Type B pancreatic cell (in vitro differentiated cells): ENCODE measurements around the gene PTGIS. TPM values are rescaled to one million over a fixed set of nuclear protein-coding genes. Genes with fewer than 3 reads are reported as not detected.

Experiments
- DNase-seq: peaks from one replicate; pipeline ENCODE4 v3.0.0; 2021; ENCODE audit warnings: mixed read lengths; ENCODE audit not compliant: unreplicated experiment; ENCODE audit errors: extremely low spot score
- H3K27ac Mint-ChIP-seq: 2 replicates; pipeline ENCODE4 v1.8.0; 2021; ENCODE audit warnings: mild to moderate bottlenecking, mixed read lengths
- H3K27me3 Mint-ChIP-seq: 2 replicates; pipeline ENCODE4 v1.8.0; 2021; ENCODE audit warnings: mixed read lengths
- H3K36me3 Mint-ChIP-seq: 2 replicates; pipeline ENCODE4 v1.8.0; 2021; ENCODE audit warnings: mixed read lengths
- H3K4me1 Mint-ChIP-seq: one replicate; pipeline ENCODE4 v1.8.0; 2021; ENCODE audit warnings: mixed read lengths; ENCODE audit not compliant: unreplicated experiment
- H3K4me3 Mint-ChIP-seq: 2 replicates; pipeline ENCODE4 v1.8.0; 2021; ENCODE audit warnings: mild to moderate bottlenecking, mixed read lengths
- H3K9me3 Mint-ChIP-seq: 2 replicates; pipeline ENCODE4 v1.8.0; 2021; ENCODE audit warnings: mixed read lengths
- CTCF ChIP-seq: fragments of 200-600 bp; sonication (generic); conservative IDR thresholded peaks from 2 replicates; pipeline ENCODE4 v1.5.0; 2021; ENCODE audit warnings: antibody characterized with exemption, mild to moderate bottlenecking
- total RNA-seq: library from RNA; stranded (reverse); gene quantifications from 2 replicates; pipeline ENCODE4 v1.2.1, GENCODE V29; 2021; ENCODE audit warnings: low replicate concordance

Gene PTGIS
- total RNA-seq, 1 donor from 2014 or later, result 33.3 TPM

- H3K9me3 Mint-ChIP-seq, result no peaks in the 10 kb centered on the region
- no peak overlapping the region for H3K4me3 Mint-ChIP-seq
- DNase-seq, result no peak
- H3K4me1 Mint-ChIP-seq, result no peaks in the 10 kb centered on the region
- no peak for TF ChIP-seq CTCF
- H3K36me3 Mint-ChIP-seq, result no peaks in the 10 kb centered on the region
- peaks cover 30% of the 10 kb centered on the region for H3K27me3 Mint-ChIP-seq
- no peak overlapping the region for H3K27ac Mint-ChIP-seq
Measured at GRCh38 chr20:49464556-49464955, 103.4 kb downstream of the PTGIS start.

- no peak for TF ChIP-seq CTCF
- no peaks in the 10 kb centered on the region for H3K4me1 Mint-ChIP-seq
- H3K9me3 Mint-ChIP-seq, result no peaks in the 10 kb centered on the region
- H3K4me3 Mint-ChIP-seq, result no peak overlapping the region
- no peaks in the 10 kb centered on the region for H3K36me3 Mint-ChIP-seq
- peaks cover 38% of the 10 kb centered on the region for H3K27me3 Mint-ChIP-seq
- no peak overlapping the region for H3K27ac Mint-ChIP-seq
- DNase-seq, result no peak
Measured at GRCh38 chr20:49462626-49463025, 105.3 kb downstream of the PTGIS start.

- no peak overlapping the region for H3K27ac Mint-ChIP-seq
- H3K4me1 Mint-ChIP-seq, result no peaks in the 10 kb centered on the region
- TF ChIP-seq CTCF, result no peak
- peaks cover 39% of the 10 kb centered on the region for H3K27me3 Mint-ChIP-seq
- H3K9me3 Mint-ChIP-seq, result no peaks in the 10 kb centered on the region
- no peak overlapping the region for H3K4me3 Mint-ChIP-seq
- no peaks in the 10 kb centered on the region for H3K36me3 Mint-ChIP-seq
- no peak for DNase-seq
Measured at GRCh38 chr20:49461894-49462620, 105.9 kb downstream of the PTGIS start.

- TF ChIP-seq CTCF, result no peak
- Mint-ChIP-seq H3K27ac (no peak overlapping the region), H3K27me3 (peaks cover 47% of the 10 kb centered on the region), H3K36me3 (no peaks in the 10 kb centered on the region), H3K4me3 (no peak overlapping the region), H3K4me1 (no peaks in the 10 kb centered on the region), H3K9me3 (no peaks in the 10 kb centered on the region)
- DNase-seq, result no peak
Measured at GRCh38 chr20:49460916-49461315, 107.0 kb downstream of the PTGIS start.

GRCh38 chr20:49460131-49460530 is 107.8 kb downstream of the PTGIS start:
- DNase-seq, result no peak
- Mint-ChIP-seq H3K4me3 (no peak overlapping the region), H3K27me3 (peaks cover 46% of the 10 kb centered on the region), H3K27ac (no peak overlapping the region), H3K4me1 (no peaks in the 10 kb centered on the region), H3K9me3 (no peaks in the 10 kb centered on the region), H3K36me3 (no peaks in the 10 kb centered on the region)
- no peak for TF ChIP-seq CTCF

- peaks cover 50% of the 10 kb centered on the region for H3K27me3 Mint-ChIP-seq
- H3K4me1 Mint-ChIP-seq, result no peaks in the 10 kb centered on the region
- no peak for DNase-seq
- TF ChIP-seq CTCF, result no peak
- no peaks in the 10 kb centered on the region for H3K36me3 Mint-ChIP-seq
- H3K4me3 Mint-ChIP-seq, result no peak overlapping the region
- H3K27ac Mint-ChIP-seq, result no peak overlapping the region
- no peaks in the 10 kb centered on the region for H3K9me3 Mint-ChIP-seq
Measured at GRCh38 chr20:49459684-49460083, 108.3 kb downstream of the PTGIS start.
